Activated gamma-delta T cell treated with anti-CD3 and anti-CD28 coated beads, Interleukin-2, amount 50 U/mL, for 16 hours (primary cell): ENCODE measurements around the gene KLHL13.
"Not testable (repeated sequence)": the region's sequence is repeated elsewhere in the genome, so short reads cannot be mapped to it uniquely, and the experiment has no call there.

Experiments used
- DNase-seq: peaks from one replicate; pipeline ENCODE4 v3.0.0-alpha.2; 2020; ENCODE audit warnings: low read depth

KLHL13 gene

GRCh38 chrX:118116713-118117550, at the start of gene KLHL13:
KLHL13 (minus strand) TSS chrX:118116810; CDS start chrX:118028473, 88,337 bp downstream.
- DNase-seq, result no peak

GRCh38 chrX:118164138-118164537, 47.5 kb upstream of the KLHL13 start:
- no peak for DNase-seq

GRCh38 chrX:118156953-118157608, 40.5 kb upstream of the KLHL13 start:
- no peak for DNase-seq

- no peak for DNase-seq
These were observed 39.8 kb upstream of the KLHL13 start for GRCh38 chrX:118156254-118156952.

- no peak for DNase-seq
These were observed 36.7 kb upstream of the KLHL13 start for GRCh38 chrX:118153270-118153669.

GRCh38 chrX:118152721-118153120, 36.1 kb upstream of the KLHL13 start:
- DNase-seq, result no peak

- no peak for DNase-seq
These were observed 32.1 kb upstream of the KLHL13 start for GRCh38 chrX:118148737-118149136.

GRCh38 chrX:118147771-118148170, 31.2 kb upstream of the KLHL13 start:
- DNase-seq, result not testable (repeated sequence)

- DNase-seq, result no peak
These were observed 27.0 kb upstream of the KLHL13 start for GRCh38 chrX:118143578-118143977.

GRCh38 chrX:118131336-118131735, 14.7 kb upstream of the KLHL13 start:
- no peak for DNase-seq

- DNase-seq, result no peak
These were observed 13.1 kb upstream of the KLHL13 start for GRCh38 chrX:118129681-118130080.

GRCh38 chrX:118128724-118129123, 12.1 kb upstream of the KLHL13 start:
- no peak for DNase-seq

GRCh38 chrX:118126286-118126685, 9.7 kb upstream of the KLHL13 start:
- DNase-seq, result no peak

- DNase-seq, result not testable (repeated sequence)
These were observed 7.6 kb upstream of the KLHL13 start for GRCh38 chrX:118124243-118124642.

GRCh38 chrX:118117741-118118140, 1.1 kb upstream of the KLHL13 start:
- no peak for DNase-seq

- DNase-seq, result no peak
These were observed 477 bp downstream of the KLHL13 start for GRCh38 chrX:118115953-118116712.

GRCh38 chrX:118114971-118115370, 1.6 kb downstream of the KLHL13 start:
- no peak for DNase-seq

GRCh38 chrX:118109065-118109464, 7.5 kb downstream of the KLHL13 start:
- no peak for DNase-seq

- DNase-seq, result no peak
These were observed 8.3 kb downstream of the KLHL13 start for GRCh38 chrX:118108304-118108703.

GRCh38 chrX:118100091-118100490, 16.5 kb downstream of the KLHL13 start:
- DNase-seq, result no peak

GRCh38 chrX:118088084-118088483, 28.5 kb downstream of the KLHL13 start:
- DNase-seq, result no peak

- DNase-seq, result no peak
These were observed 42.4 kb downstream of the KLHL13 start for GRCh38 chrX:118074196-118074595.
